SU-DHL-6 (cell line): ENCODE measurements around the gene FUNDC2.
"Not testable (repeated sequence)": the region's sequence is repeated elsewhere in the genome, so short reads cannot be mapped to it uniquely, and the experiment has no call there.

Source experiments
- H2AFZ ChIP-seq: fragments of 200-600 bp; sonication (generic); 2 replicates; pipeline ENCODE4 v1.6.1; 2014; ENCODE audit warnings: low read depth, mild to moderate bottlenecking, moderate library complexity, mixed read lengths, antibody characterized with exemption, low read length; ENCODE audit not compliant: severe bottlenecking
- H3F3A ChIP-seq: fragments of 200-600 bp; shearing (Covaris generic); 2 replicates; pipeline ENCODE4 v1.6.0; 2016; ENCODE audit warnings: antibody characterized with exemption, mild to moderate bottlenecking; ENCODE audit not compliant: insufficient read depth
- H3K27ac ChIP-seq: fragments of 200-600 bp; sonication (generic); 2 replicates; pipeline ENCODE4 v1.5.1; 2016; ENCODE audit warnings: low read depth, mild to moderate bottlenecking, low read length, moderate library complexity, mixed read lengths
- H3K27me3 ChIP-seq: fragments of 200-600 bp; sonication (generic), shearing (Covaris generic); 2 replicates; pipeline ENCODE4 v1.6.0; 2014; ENCODE audit warnings: mild to moderate bottlenecking, low read length
- H3K36me3 ChIP-seq: fragments of 200-600 bp; sonication (generic); 2 replicates; pipeline ENCODE4 v1.6.1; 2014; ENCODE audit warnings: mild to moderate bottlenecking, low read length, mixed read lengths
- H3K4me2 ChIP-seq: fragments of 300-600, 200-600 bp; shearing (Covaris generic), sonication (generic); 2 replicates; pipeline ENCODE4 v1.6.0; 2014; ENCODE audit warnings: low read length, low read depth, mild to moderate bottlenecking; ENCODE audit not compliant: poor library complexity, severe bottlenecking
- H3K4me3 ChIP-seq: fragments of 200-600 bp; sonication (generic); 2 replicates; pipeline ENCODE4 v1.5.1; 2014; ENCODE audit warnings: antibody characterized with exemption, low read length, mild to moderate bottlenecking, mixed read lengths; ENCODE audit not compliant: insufficient read depth, poor library complexity, severe bottlenecking
- H3K79me2 ChIP-seq: fragments of 200-600 bp; sonication (generic); 2 replicates; pipeline ENCODE4 v1.6.1; 2014; ENCODE audit warnings: mild to moderate bottlenecking, low read length, moderate library complexity; ENCODE audit not compliant: insufficient read depth
- H3K9ac ChIP-seq: fragments of 200-600 bp; sonication (generic); 2 replicates; pipeline ENCODE4 v1.7.0; 2014; ENCODE audit warnings: mild to moderate bottlenecking, low read length
- H3K9me2 ChIP-seq: fragments of 200-600 bp; sonication (generic); replicated peaks from 2 replicates; pipeline ENCODE4 v1.6.1; 2014; ENCODE audit warnings: low read length; ENCODE audit not compliant: insufficient read depth
- H3K9me3 ChIP-seq: fragments of 200-600 bp; sonication (generic); 2 replicates; pipeline ENCODE4 v1.6.1; 2014; ENCODE audit warnings: low read length, mixed read lengths; ENCODE audit not compliant: insufficient read depth
- H4K20me1 ChIP-seq: fragments of 200-600 bp; sonication (generic); 2 replicates; pipeline ENCODE4 v1.6.1; 2014; ENCODE audit warnings: low read depth, mild to moderate bottlenecking, antibody characterized with exemption, low read length, moderate library complexity, mixed read lengths
- CTCF ChIP-seq: fragments of 200-600 bp; sonication (generic); IDR thresholded peaks from one replicate; pipeline ENCODE4 v1.5.1; 2017; ENCODE audit warnings: antibody characterized with exemption, mild to moderate bottlenecking, low read length, moderate library complexity; ENCODE audit not compliant: insufficient read depth, poor library complexity, severe bottlenecking
- EZH2phosphoT487 ChIP-seq: fragments of 200-600 bp; sonication (generic), shearing (Covaris generic); conservative IDR thresholded peaks from 2 replicates; pipeline ENCODE4 v1.6.1; 2018; ENCODE audit warnings: mild to moderate bottlenecking, antibody characterized with exemption, low read length, moderate library complexity, mixed read lengths

The FUNDC2 gene

GRCh38 chrX:155001873-155002272, 24.8 kb upstream of the FUNDC2 start:
- no peaks in the 10 kb centered on the region for H4K20me1 ChIP-seq
- H3K36me3 ChIP-seq = no peaks in the 10 kb centered on the region
- H3K9ac ChIP-seq = no peak overlapping the region
- H3K27ac ChIP-seq = no peak overlapping the region
- H3K9me3 ChIP-seq = no peaks in the 10 kb centered on the region
- no peaks in the 10 kb centered on the region for H3K79me2 ChIP-seq
- H2AFZ ChIP-seq = no peak overlapping the region
- no peak overlapping the region for H3K4me3 ChIP-seq
- H3K4me2 ChIP-seq = no peak overlapping the region
- TF ChIP-seq EZH2phosphoT487 = no peak
- TF ChIP-seq CTCF = no peak
- H3F3A ChIP-seq = no peaks in the 10 kb centered on the region
- no peaks in the 10 kb centered on the region for H3K9me2 ChIP-seq
- H3K27me3 ChIP-seq = no peaks in the 10 kb centered on the region

GRCh38 chrX:155005190-155005589, 21.5 kb upstream of the FUNDC2 start:
- TF ChIP-seq CTCF (no peak), EZH2phosphoT487 (no peak)
- no peak overlapping the region for H3K4me2 ChIP-seq
- no peak overlapping the region for H3K27ac ChIP-seq
- no peak overlapping the region for H3K9ac ChIP-seq
- H4K20me1 ChIP-seq = no peaks in the 10 kb centered on the region
- H3K9me3 ChIP-seq = no peaks in the 10 kb centered on the region
- H3K9me2 ChIP-seq = no peaks in the 10 kb centered on the region
- H3K79me2 ChIP-seq = no peaks in the 10 kb centered on the region
- no peaks in the 10 kb centered on the region for H3K36me3 ChIP-seq
- no peak overlapping the region for H3K4me3 ChIP-seq
- no peaks in the 10 kb centered on the region for H3K27me3 ChIP-seq
- no peaks in the 10 kb centered on the region for H3F3A ChIP-seq
- no peak overlapping the region for H2AFZ ChIP-seq

GRCh38 chrX:155006379-155006778, 20.3 kb upstream of the FUNDC2 start:
- not testable (repeated sequence) for H3K27ac ChIP-seq, H4K20me1 ChIP-seq, H3K27me3 ChIP-seq, H3K4me3 ChIP-seq, H2AFZ ChIP-seq, H3K4me2 ChIP-seq, H3K9ac ChIP-seq, H3K79me2 ChIP-seq, H3K9me2 ChIP-seq, H3K9me3 ChIP-seq, H3K36me3 ChIP-seq, H3F3A ChIP-seq

- not testable (repeated sequence) for H3K79me2 ChIP-seq, H3F3A ChIP-seq, H3K27me3 ChIP-seq, H3K27ac ChIP-seq, H3K4me3 ChIP-seq, H4K20me1 ChIP-seq, H3K9me2 ChIP-seq, H3K9me3 ChIP-seq, H3K36me3 ChIP-seq, H3K9ac ChIP-seq, H2AFZ ChIP-seq, H3K4me2 ChIP-seq
Observed at GRCh38 chrX:155006913-155007671, 19.6 kb upstream of the FUNDC2 start.

GRCh38 chrX:155008578-155008977, 18.1 kb upstream of the FUNDC2 start:
- not testable (repeated sequence) for H3K27ac ChIP-seq

More at GRCh38 chrX:155008578-155008977, 18.1 kb upstream of the FUNDC2 start:
- not testable (repeated sequence) for H3K79me2 ChIP-seq, H3K36me3 ChIP-seq, H2AFZ ChIP-seq, H3K9ac ChIP-seq, H3K4me3 ChIP-seq, H3K9me3 ChIP-seq, H3K9me2 ChIP-seq, H3F3A ChIP-seq, H3K27me3 ChIP-seq, H3K4me2 ChIP-seq, H4K20me1 ChIP-seq
